NCI-H2196 (cell line): ENCODE results near the gene DLG1.

ENCODE experiments used
- DNase-seq: peaks from one replicate; lab custom pipeline; 2025; ENCODE audit not compliant: unreplicated experiment; lab: John Stamatoyannopoulos, UW

DLG1 gene

DNA sequence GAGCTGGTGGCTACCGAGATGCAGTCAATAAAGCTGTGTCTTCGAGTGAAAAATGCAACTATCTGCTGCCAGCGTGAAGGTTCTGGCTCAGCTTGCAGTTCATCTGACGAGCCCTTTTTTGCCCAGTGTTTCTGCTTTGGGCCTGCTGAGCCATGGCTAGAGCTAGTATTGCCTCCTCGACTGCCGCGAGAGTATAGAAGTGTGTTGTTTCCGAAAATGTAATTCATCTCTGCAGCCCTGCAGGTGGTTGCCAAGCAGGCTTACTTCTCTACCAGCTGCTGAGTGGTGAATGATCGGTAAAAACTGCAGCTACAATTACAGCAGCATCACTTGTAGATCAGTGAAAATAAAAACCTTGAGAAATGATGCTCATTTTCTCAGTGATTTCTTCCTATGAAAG lies 114.8 kb downstream of the DLG1 start:
- peak; percentile 47 for DNase-seq

DNA sequence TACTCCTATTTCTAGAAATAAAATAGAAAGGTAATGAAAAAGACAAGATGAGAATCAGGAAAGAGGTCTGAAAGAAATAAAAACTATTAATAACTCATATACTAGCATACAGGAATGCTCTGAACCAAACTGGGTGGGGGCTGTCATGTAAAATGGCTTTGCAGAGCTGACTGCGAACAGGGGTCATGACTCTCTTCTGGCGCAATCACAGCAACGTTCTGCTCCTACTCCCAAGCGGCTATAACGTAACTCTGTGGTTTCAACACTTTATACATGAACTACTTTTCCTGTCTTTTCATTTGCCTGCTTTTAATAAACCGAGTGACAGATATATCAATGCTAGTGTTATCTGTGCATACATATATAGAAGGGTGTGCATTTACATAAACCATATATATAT lies 116.7 kb downstream of the DLG1 start:
- no peak for DNase-seq

DNA sequence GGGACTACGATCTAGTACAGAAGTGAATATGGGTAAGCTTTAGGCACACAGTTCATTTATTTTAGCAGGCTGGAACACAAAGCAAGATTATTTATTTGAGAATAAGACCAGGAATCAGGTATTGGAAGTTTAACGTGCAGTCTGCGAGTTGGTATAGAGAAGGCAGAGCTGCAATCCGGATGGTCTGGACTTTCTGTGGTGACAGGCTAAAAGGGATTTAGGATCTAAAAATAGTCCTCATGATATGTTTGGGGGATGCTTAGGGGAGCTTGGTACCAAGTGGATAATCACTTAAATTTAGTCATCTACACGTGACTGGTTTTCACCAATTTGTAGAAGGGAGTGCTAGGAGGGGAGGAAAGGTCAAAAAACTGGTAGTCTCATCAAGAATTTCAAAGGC lies 119.4 kb downstream of the DLG1 start:
- DNase-seq: no peak

DNA sequence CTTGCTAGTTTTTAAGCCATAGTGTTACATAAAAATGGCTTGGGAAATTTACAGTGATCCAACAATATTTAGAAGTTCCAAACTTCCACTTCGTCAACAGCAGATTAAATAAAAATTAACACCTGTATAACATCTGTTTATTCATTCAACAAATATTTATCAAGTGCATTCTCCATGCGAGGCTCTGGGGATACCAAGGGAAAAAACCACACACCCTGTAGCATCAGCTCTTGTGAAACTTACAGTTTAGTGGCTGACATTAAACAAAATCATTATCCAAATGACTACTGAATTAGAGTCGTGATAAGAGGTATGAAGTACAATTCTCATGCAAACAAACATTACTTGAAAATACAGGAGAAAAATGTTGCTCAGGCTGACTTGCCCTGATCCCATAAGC lies 122.9 kb downstream of the DLG1 start:
- DNase-seq: no peak

DNA sequence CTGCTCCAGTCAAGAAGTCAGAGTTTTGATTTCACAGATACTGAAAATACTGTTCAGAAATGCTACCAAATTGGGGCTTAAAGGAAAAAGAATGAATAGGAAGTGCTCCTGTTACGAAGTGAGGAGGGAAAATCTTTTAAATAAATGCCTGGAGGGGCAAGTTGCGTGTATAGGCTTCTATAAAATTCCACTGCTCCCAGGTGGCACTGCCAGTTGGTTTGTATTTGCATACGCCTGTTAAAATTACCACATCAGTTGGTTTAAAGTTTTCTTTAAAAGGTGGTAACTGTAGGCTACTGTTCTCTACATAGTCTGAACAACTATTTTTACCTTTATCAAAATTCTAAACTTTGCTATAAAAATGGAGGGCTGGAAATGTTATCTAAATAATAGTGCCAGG lies 123.5 kb downstream of the DLG1 start:
- DNase-seq: no peak

DNA sequence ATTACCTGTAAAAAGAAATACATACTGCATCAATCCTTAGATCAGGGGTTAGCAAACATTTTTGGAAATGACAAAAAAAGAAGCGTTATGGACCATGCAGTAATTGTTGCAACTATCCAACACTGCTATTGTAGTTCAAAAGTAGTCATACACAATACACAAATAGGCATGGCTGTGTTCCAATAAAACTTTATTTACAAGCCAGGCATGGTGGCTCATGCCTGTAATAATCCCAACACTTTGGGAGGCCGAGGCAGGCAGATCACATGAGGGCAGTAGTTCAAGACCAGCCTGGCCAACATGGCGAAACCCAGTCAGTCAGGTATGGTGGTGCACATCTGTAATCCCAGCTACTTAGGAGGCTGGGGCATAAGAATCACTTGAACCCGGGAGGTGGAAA lies 124.8 kb downstream of the DLG1 start:
- DNase-seq: no peak

DNA sequence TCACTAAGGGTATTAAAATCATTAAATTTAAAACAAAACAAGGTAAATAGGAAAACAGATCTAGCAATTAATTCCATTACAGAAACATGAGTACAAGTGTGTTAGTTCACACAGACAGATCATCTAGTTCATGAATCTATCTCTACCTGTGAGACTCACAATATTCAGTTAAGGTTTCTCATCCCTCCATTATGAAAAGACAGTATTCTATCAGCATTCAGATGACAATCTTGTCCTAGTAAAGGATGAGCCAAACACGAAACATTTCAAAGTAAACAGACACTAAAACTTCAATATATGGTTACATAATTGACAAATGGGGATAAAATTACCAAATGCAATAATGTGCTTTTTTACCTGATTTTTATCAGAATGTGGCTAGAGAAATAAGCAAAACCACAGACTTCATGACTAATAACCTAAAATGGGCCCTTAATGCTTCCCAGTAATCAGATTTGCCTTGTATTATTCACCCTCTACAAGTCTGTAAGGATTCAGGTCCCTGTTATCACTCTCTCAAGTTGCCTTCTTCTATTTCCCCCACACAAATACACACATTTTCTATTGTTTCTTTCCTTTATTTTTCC lies 126.8 kb downstream of the DLG1 start:
- no peak for DNase-seq

DNA sequence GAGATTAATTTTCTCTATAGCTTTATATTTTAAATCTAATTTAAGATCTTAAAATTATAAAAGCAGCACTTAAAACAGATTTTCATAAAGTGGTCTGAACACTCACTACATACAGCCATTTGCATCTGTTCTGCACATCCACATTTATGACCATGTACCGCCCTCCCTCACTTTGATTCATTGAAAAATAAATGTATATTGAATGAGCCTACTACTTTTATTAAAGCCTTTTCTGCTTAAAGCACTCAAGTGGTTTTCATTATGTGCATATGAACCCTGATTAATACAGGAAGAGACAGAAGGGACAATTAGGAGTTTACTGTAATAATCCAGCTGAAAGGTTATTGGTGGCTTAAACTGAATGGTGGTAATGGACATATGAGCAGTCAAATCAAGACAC lies 129.4 kb downstream of the DLG1 start:
- DNase-seq: no peak

DNA sequence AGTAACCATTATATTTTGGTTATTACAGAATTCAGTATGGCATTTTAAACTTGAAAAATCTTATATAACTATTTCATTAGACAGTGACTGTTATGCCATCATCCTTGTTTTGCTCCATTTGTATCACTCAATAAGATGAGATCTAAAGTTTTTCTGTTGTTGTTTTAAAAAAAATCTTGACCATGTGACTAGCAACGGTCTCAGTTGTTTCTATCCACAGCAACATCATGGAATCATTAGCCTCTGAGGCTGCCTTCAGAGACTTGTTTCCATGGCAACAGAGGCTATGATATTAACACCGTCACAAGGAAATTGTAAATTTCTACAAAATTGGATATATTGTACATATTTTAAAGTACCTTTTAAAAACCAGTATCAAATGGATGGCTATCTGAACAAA lies 129.8 kb downstream of the DLG1 start:
- peak; percentile 59 for DNase-seq

DNA sequence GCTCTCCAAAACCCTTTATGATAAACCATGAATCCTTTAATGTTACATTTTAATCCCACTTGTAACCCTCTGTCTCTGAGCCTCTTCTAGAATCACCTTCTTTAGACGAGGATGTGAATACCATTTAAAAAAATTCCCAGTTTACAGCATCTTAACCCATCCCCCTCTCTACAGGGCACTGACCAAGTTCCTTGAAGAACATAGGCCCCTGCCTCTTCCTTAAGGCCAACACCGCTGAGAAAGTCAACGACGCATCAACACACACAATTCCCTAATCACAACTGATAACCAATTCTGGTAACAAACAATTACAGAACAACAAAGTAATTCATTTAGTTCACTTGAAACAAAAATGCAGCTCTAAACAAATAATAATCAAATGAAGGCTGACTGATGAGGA lies 130.3 kb downstream of the DLG1 start:
- no peak for DNase-seq

DNA sequence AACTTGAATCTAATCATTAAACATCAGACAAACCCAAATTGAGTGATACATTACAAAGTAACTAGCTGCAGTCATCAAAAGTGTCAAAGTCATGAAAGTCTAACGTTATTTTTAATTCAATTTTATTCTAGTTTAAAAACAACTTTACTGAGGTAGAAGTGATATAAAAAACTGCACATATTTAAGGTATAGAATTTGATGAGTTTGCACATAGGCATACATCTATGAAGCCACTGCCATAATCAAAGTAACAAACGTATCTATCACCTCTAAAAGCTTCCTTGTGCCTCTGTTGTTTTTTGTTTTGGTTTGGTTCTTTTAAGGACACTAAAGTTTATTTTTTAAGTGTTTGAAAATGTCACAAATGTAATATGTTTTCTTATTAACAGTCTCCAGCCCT lies 130.9 kb downstream of the DLG1 start:
- no peak for DNase-seq

DNA sequence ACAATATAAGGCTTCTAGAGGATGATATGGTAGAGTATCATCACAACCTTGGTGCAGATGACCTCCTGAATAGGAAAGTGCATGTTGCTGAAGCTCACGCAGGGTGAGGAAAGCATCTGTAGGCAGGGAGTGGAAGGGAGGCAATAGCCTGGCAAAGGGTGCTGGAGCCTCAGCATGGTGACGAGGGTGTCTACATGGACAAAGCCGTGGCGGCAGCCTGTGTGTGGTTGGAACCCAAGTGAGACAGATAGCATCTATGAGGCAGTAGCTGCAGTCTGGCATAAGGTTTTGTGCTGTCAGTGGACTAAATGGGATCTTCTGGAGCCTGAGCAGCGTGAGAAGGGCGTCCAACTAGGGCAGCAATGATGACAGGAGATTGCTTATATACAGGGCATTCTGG lies 132.5 kb downstream of the DLG1 start:
- no peak for DNase-seq

DNA sequence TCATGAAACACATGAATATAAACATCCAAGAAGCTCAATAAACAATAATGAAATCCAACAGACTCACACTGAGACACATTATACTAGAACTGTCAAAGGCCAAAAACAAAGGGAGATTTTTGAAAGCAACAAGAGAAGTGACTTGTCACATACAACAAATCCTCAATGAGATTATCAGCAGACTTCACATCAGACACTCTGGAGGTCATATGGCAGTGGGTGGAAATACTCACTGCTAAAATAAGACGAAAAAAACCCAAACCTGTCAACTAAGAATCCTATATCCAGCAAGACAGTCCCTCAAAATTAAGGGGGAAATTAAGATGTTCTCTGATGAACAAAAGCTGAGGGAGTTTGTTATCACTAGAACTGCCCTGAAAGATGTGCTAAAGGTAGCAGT lies 143.4 kb downstream of the DLG1 start:
- DNase-seq: no peak

DNA sequence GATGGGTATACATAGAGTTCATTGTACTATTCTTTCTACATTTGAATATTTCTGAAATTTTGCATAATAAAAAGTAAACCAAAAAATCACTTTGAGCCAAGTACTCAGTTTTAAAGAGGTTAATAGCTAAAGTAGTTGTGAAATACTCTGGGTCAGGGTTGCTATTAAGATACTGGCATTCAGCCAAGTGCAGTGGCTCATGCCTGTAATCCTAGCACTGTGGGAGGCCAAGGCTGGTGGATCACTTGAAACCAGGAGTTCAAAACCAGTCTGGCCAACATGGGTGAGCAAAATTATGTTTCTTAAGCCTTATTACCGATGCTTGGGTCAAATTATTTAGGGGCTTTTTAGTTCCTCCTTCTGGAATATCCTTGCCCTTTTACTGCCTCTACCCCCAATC lies 146.8 kb downstream of the DLG1 start:
- DNase-seq: peak; percentile 73

DNA sequence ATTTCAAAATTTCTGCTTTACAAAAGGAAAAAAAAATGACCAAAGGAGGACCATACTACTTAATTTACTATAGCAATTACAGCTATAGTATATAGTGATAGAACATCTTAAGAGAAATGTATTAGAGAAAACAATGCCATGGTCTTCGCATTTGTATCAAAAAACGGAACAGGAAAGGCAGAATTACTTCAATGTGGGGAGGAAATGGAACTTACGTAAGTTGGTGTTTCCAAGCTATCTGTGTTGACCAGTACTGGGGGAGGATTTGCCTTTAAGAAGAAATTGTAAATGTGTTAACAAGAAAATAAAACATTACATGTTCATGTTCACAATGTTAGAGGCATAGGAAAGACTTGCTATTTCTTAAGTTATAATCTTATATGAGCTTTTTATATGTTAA lies 148.9 kb downstream of the DLG1 start:
- DNase-seq: no peak

DNA sequence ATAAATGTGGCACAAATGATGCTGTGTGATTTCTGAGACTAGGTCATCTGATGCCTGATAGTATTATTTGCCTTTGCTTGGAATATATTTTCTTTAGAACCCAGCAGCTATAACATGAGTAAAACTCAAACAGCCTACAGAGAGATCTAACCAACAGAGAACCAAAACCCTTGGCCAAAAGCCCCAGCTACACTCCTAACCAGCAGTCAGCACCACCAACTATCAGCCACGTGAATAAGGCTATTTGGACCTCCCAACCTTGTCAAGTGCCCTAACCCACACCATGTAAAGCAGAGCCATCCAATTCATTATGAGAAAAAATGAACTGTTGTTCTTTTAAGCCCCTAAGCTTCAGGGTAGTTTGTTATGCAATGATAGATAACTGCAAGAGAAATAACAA lies 154.2 kb downstream of the DLG1 start:
- DNase-seq: no peak

DNA sequence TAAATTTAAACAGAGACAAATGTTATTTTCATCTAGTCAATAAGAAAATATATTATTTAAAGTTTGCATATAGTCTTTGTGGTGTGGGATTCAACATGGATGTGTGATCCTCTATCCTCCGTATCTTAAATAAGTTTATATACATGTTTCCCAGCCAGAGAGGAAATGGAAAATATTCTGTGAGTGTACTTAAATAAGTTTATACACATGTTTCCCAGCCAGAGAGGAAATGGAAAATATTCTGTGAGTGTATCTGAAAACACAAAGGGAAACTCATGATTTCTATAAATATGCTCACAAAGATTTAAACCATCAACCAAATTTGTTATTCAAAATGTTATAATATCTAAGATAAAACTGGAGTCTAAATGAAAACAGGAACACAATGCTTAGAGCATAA lies 158.8 kb downstream of the DLG1 start:
- no peak for DNase-seq

DNA sequence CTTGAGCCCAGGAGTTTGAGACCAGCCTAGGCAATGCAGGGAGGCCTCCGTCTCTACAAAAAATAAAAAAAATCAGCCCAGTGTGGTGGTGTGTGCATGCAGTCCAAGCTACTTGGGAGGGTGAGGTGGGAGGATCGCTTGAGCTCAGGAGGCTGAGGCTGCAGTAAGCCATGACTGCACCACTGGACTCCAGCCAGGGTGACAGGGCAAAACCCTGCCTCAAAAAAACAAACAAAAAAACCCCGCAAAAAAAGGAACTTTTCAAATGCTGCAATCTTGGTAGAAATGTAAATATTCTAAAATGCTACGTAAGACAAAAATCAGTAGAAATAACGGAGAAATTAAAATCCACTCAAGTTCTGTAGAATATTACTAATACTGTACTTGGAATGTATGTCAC lies 160.7 kb downstream of the DLG1 start:
- DNase-seq: no peak

DNA sequence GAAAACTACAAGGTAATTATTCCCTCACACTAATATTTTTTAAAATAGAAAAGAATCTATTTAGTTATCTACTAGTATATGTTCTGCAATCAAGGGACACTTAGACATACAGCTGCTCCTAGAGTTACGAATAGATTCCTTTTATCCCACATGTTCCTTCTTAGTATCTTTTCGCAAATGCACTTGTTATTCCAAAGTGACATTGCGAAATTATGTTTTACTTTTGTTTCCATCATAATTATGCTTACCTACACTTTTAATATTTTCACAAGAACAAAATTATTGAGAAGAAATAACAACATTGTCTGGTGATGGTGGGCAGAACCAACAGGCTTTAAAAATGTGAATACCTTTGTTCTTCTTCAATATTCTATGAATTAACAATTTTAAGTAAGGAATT lies 161.7 kb downstream of the DLG1 start:
- no peak for DNase-seq

DNA sequence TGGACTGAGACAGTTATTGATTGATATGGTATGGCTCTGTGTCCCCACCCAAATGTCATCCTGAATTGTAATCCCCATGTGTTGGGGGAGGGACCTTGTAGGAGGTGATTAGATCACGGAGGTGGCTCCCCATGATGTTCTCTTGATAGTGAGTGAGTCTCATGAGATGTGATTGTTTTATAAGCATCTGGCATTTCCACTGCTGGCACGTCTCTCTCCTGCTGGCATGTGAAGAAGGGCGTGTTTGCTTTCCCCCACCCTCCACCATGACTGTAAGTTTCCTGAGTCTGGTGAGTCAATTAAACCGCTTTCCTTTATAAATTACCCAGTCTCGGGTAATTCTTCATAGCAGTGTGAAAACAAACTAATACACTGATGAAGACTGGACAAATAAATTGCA lies 163.2 kb downstream of the DLG1 start:
- DNase-seq: no peak

DNA sequence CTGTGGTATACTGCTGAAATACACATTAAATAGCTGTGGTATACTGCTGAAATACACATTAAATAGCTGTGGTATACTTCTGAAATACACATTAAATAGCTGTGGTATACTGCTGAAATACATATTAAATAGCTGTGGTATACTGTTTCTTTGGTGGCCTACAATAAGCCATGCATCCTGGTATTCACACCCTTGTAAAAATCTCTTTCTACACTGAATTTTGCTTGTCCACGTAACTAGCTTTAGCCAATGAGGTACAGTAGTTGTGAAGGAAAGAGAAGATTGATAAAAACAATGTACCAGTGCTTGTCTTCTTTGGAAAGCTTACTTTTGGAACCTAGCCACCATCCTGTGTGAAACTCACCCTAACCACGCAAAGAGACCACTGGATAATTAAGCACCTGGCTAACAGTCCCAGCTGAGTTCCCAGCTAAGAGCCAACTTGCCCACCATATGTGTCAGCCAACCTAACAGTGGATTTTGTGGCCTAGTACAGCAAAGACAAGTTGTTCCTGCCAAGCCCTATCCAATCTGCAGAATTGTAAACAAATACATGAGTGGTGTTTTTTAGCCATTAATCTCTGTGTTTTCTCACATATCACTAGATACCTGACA lies 165.4 kb downstream of the DLG1 start:
- DNase-seq: no peak

DNA sequence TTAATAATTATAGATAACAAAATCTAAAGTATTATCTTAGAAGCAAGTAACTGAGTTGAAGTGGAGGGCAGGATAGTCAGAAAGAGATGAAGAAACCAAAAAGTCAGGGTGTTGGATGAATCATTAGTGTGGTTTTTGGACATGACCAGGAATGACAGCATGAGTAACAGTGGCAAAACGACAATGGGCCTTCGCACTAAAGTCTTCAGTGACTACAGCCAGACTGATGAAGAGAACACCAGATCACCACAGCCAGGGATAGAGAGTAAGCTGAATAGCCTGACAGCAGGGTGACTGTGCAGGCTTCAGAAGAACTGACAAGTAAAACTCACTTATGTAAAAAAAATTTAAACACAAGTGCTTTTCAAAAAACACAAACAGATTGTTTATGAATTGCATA lies 172.8 kb downstream of the DLG1 start:
- DNase-seq: no peak

DNA sequence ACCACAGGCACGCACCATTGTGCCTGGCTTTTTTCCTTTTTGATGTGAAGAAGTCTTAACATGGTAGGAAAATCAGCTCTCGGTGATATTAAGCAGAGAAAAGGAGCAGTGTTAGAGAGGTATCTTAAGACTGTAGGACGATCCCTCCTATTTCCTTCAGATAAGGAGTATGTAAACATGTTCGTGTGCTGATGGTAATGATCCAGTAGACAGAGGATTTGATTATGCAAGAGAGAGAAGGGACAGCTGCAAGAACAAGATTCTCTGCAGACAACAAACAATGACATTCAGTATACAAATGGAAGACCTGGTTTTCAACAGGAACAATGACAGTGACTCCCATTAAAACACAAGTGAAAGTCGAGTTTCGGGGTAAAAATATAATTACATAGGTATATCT lies 173.7 kb downstream of the DLG1 start:
- no peak for DNase-seq
